LHCN-M2 (cell line): ENCODE data around the gene STK32C. TPM values are rescaled to one million over a fixed set of nuclear protein-coding genes. Genes with fewer than 3 reads are reported as not detected.

Source experiments
- DNase-seq: peaks from one replicate; pipeline ENCODE4 v3.0.0-alpha.2; 2012; ENCODE audit warnings: low read depth
- total RNA-seq: library from RNA; depleted of rRNA; stranded (reverse); fragments of >200 nt; gene quantifications from 2 replicates; pipeline ENCODE4 v1.2.3, GENCODE V29; 2014

STK32C gene
- total RNA-seq, 1 experiment from 2014 or later = 12.6 TPM

- no peak for DNase-seq
Observed at GRCh38 chr10:132185601-132186487, 121.9 kb downstream of the STK32C start.

GRCh38 chr10:132184816-132185593 lies 122.7 kb downstream of the STK32C start:
- DNase-seq = no peak

- DNase-seq = no peak
Observed at GRCh38 chr10:132183046-132183445, 124.7 kb downstream of the STK32C start.

- no peak for DNase-seq
Observed at GRCh38 chr10:132182591-132182990, 125.2 kb downstream of the STK32C start.

- no peak for DNase-seq
Observed at GRCh38 chr10:132181691-132182425, 125.9 kb downstream of the STK32C start.

- DNase-seq = no peak
Observed at GRCh38 chr10:132180736-132181135, 127.0 kb downstream of the STK32C start.

GRCh38 chr10:132179551-132180392 lies 128.0 kb downstream of the STK32C start:
- no peak for DNase-seq

- DNase-seq = no peak
Observed at GRCh38 chr10:132178672-132179545, 128.8 kb downstream of the STK32C start.

GRCh38 chr10:132178046-132178445 lies 129.7 kb downstream of the STK32C start:
- DNase-seq = no peak

- no peak for DNase-seq
Observed at GRCh38 chr10:132176623-132177500, 130.9 kb downstream of the STK32C start.

- DNase-seq = no peak
Observed at GRCh38 chr10:132175907-132176581, 131.7 kb downstream of the STK32C start.

- DNase-seq = no peak
Observed at GRCh38 chr10:132175408-132175807, 132.3 kb downstream of the STK32C start.

- DNase-seq = no peak
Observed at GRCh38 chr10:132174237-132174636, 133.5 kb downstream of the STK32C start.

GRCh38 chr10:132173185-132173584 lies 134.6 kb downstream of the STK32C start:
- no peak for DNase-seq

- no peak for DNase-seq
Observed at GRCh38 chr10:132172091-132173066, 135.4 kb downstream of the STK32C start.

- DNase-seq = no peak
Observed at GRCh38 chr10:132170561-132171361, 137.0 kb downstream of the STK32C start.
